GM18526 (cell line): Measurements from ENCODE around the gene FARS2.

Source experiments
- POLR2A ChIP-seq: IDR thresholded peaks from 3 replicates; pipeline ENCODE4 v1.6.1; 2011; ENCODE audit not compliant: insufficient read length; ENCODE audit errors: extremely low read depth

The FARS2 gene

GRCh38 chr6:5512422-5512821, 251.1 kb downstream of the FARS2 start:
- TF ChIP-seq POLR2A: no peak

DNA sequence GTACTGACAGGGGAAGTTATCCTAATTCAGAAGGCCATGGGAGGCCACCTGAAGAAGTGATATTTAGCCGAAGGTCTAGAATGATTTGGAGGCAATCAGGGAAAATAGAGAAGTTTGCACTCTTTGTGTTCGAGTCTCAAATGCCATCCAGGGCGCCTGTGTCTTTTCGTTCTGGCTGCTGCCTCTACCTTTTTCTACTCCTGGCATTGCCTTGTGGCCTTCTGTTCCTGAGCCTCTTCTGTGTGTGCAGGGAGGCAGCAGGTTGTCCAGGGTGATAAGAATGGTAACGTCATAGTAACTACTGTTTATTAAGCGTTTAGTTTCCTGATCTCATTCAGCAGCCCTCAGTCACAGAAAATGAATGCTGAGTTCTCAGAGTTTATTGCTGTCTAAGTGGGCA, 252.1 kb downstream of the FARS2 start:
- no peak for TF ChIP-seq POLR2A

GRCh38 chr6:5514353-5514752, 253.0 kb downstream of the FARS2 start:
- no peak for TF ChIP-seq POLR2A

DNA sequence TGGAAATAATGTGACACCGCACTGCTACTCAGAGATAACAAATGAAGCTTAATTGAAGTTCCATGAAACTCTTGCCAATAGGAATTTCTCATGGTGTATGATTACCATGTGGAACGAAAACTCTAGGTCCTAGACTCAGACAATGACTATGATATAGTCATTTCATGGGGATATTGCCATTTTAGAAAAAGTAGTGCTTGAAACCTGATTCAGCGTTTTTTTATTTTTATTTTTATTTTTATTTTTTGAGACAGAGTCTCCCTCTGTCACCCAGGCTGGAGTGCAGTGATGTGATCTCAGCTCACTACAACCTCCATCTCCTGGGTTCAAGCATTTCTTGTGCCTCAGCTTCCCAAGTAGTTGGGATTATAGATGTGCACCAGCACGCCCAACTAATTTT, 253.9 kb downstream of the FARS2 start:
- TF ChIP-seq POLR2A: no peak

DNA sequence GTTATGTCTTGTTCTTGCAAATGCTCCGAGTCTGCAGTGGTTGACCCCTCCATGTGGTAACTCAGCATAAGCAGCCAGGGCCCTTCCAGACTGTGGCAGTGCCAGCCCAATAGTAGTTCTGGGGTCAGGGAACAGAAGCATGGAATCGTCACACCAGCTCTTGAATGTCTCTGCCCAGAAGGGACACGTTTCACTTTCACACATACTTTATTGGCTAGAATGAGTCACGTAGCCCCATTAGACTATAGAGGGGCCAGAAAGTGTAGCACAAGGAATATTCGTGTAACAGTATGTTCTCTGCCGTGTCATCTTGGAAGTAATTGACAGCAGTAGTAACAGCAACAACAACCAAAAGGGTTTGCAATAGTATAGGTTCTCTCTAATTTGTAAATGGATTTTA, 254.7 kb downstream of the FARS2 start:
- TF ChIP-seq POLR2A: no peak

DNA sequence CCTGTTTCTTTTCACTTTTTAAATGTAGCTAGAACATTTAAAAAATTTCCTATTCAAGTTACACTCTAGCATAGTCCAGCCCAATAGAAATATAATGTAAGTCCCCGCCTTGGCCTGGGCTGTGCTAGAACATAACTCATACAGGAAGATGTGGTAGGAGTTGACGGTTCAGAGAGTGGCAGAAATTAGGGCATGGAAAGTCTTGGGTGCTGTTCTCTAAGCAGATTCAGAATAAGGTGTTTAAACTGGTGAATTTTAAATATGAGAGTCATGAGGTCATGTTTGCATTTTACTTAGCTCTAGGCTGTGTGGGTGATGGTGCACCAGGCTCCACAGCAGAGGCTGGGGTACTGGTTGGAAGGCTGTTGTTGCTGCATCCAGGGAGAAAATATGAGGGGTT, 256.5 kb downstream of the FARS2 start:
- TF ChIP-seq POLR2A: no peak

GRCh38 chr6:5518936-5519491, 257.7 kb downstream of the FARS2 start:
- no peak for TF ChIP-seq POLR2A

- no peak for TF ChIP-seq POLR2A
These were observed 259.5 kb downstream of the FARS2 start for GRCh38 chr6:5520796-5521195.

- TF ChIP-seq POLR2A: no peak
These were observed 260.0 kb downstream of the FARS2 start for GRCh38 chr6:5521322-5521721.

- TF ChIP-seq POLR2A: no peak
These were observed 260.8 kb downstream of the FARS2 start for GRCh38 chr6:5522147-5522546.

DNA sequence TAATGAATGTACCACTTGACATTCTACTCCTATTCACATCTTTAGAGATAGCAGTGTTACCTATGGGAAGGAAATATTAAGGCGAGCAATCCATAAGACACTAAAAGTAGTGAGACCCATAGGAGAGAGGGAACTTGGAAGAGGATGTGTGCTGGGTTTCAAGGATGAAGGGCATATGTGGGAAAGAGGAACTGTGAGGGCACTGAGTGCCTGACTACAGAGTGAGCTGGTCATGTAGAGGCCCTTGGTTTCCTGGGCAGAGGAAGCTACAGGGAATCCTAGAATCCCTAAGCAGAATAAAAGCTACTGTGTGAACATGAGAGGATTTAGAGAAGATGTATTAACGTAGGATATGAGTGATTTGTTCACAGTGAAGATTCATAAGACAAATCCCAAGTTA, 262.8 kb downstream of the FARS2 start:
- TF ChIP-seq POLR2A: no peak

- TF ChIP-seq POLR2A: no peak
These were observed 263.9 kb downstream of the FARS2 start for GRCh38 chr6:5525209-5525608.

DNA sequence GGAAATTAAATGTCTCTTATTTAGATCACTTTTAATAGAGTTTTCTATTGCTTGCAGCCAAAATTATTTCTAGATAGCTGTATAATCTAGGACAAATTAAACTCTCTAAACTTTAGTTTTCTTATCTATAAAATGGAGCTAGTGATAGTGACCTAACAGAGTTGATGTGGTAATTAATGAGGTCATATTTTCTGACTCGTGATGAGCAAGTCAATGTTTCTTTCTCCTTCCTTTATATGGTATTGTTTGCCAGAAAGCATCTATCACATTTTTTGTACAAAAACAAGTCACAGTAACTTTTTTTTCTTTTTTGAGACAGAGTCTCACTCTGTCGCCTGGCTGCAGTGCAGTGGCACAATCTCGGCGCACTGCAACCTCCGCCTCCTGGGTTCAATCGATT, 267.7 kb downstream of the FARS2 start:
- TF ChIP-seq POLR2A: no peak

GRCh38 chr6:5529733-5530132, 268.4 kb downstream of the FARS2 start:
- TF ChIP-seq POLR2A: no peak

DNA sequence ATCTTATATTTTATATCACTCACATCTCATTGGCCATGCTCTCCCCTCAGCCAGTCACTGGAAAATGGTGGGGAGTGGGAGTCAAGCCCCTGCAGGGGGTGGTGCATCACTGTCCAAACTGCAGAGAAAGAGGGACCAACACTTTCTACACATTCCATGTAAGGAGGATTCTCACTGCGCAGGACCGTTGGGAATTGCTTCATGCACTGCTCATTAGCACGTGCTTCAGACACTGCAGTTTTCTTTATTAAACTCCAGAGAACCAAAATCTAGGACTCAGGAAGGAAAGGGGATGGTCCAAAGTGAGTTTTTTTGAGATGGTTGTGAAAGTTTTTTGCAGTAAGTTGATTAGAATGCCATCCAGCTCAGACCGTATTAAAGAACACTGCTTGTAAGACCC, 269.8 kb downstream of the FARS2 start:
- TF ChIP-seq POLR2A: no peak

DNA sequence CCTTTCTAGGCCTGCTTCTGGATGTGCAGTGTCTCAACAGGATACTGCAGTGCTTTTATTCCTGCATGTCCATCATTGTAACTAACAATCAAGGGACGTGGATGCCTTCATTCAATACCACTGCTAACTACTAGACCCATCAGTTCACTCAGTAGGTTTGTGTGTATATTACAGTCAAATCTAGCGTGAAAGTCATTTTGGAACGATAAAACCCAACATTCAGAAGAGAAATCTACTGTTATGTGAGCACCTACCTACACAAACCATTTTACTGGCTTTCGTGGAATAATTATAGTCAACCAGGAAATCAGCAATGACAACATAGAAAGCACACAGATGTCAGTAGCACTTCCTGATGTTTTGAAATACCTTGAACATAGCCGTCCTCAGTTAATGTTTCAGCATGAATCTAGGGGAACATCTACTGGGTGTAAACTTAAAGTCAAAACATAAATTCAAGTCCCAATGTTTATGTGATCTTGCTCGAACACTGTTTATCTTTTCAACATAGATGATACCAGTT, 270.6 kb downstream of the FARS2 start:
- TF ChIP-seq POLR2A: no peak

DNA sequence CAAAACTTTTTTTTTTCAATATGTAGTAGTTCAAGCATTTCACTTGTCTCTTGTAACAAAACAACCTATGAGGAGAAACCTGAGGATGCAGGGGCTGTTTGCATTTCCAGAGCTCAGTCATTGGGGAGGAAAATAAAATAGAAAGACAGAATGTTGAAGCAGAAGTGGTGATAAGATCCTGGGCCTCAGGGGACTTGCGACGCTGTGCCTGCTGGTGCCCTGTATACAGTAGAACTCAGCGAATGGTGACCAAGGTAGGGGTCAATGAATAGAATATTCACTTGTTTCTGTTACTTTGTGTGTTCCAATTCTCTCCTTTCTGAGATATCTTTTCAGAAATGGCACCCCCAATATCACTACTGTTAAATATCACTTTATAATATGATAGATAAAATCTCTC, 271.6 kb downstream of the FARS2 start:
- no peak for TF ChIP-seq POLR2A
